GM23338 (cell line): Measurements from ENCODE around the gene TBC1D32. TPM values are rescaled to one million over a fixed set of nuclear protein-coding genes. Genes with fewer than 3 reads are reported as not detected.
"Not testable (repeated sequence)": the region's sequence is repeated elsewhere in the genome, so short reads cannot be mapped to it uniquely, and the experiment has no call there.

Experiments used
- ATAC-seq: fragments of 200-7000 bp; cut with Tn5 transposase; 3 replicates; pipeline ENCODE4 v1.9.1; 2020
- DNase-seq: peaks from one replicate; pipeline ENCODE4 v3.0.0-alpha.2; 2015; ENCODE audit warnings: low spot score
- H2AFZ ChIP-seq: fragments of 200-600 bp; sonication (generic); 2 replicates; pipeline ENCODE4 v1.8.0; 2016; ENCODE audit warnings: antibody characterized with exemption, mild to moderate bottlenecking, moderate library complexity
- H3F3A ChIP-seq: fragments of 200-600 bp; sonication (generic); replicated peaks from 2 replicates; pipeline ENCODE4 v1.8.0; 2017; ENCODE audit warnings: antibody characterized with exemption, mixed run types, low read depth
- H3K27ac ChIP-seq: fragments of 200-600 bp; sonication (generic); 2 replicates; pipeline ENCODE4 v1.6.1; 2016; ENCODE audit warnings: low read depth
- H3K27me3 ChIP-seq: fragments of 200-600 bp; sonication (generic); 2 replicates; pipeline ENCODE4 v1.8.0; 2016; ENCODE audit warnings: mild to moderate bottlenecking, mixed run types, moderate library complexity; ENCODE audit not compliant: insufficient read depth
- H3K36me3 ChIP-seq: fragments of 200-600 bp; sonication (generic); 2 replicates; pipeline ENCODE4 v1.8.0; 2016; ENCODE audit warnings: mild to moderate bottlenecking; ENCODE audit not compliant: insufficient read depth
- H3K4me1 ChIP-seq: fragments of 200-600 bp; sonication (generic); 2 replicates; pipeline ENCODE4 v1.8.0; 2016; ENCODE audit warnings: mild to moderate bottlenecking, moderate library complexity; ENCODE audit not compliant: insufficient read depth
- H3K4me2 ChIP-seq: fragments of 200-600 bp; sonication (generic); 2 replicates; pipeline ENCODE4 v1.7.1; 2017; ENCODE audit warnings: mixed run types
- H3K4me3 ChIP-seq: fragments of 200-600 bp; sonication (generic); 2 replicates; pipeline ENCODE4 v1.6.1; 2016; ENCODE audit warnings: mixed run types
- H3K79me2 ChIP-seq: fragments of 200-600 bp; sonication (generic); replicated peaks from 2 replicates; pipeline ENCODE4 v1.8.0; 2017; ENCODE audit warnings: mild to moderate bottlenecking; ENCODE audit not compliant: insufficient read depth
- H3K9me2 ChIP-seq: fragments of 200-600 bp; sonication (generic); 2 replicates; pipeline ENCODE4 v1.8.0; 2017; ENCODE audit not compliant: insufficient read depth
- H4K20me1 ChIP-seq: fragments of 200-600 bp; sonication (generic); replicated peaks from 2 replicates; pipeline ENCODE4 v1.8.0; 2017; ENCODE audit warnings: mild to moderate bottlenecking; ENCODE audit not compliant: insufficient read depth
- H3K27ac Mint-ChIP-seq: 2 replicates; pipeline ENCODE4 v1.8.0; 2020; ENCODE audit warnings: inconsistent platforms, mild to moderate bottlenecking, moderate library complexity, mixed read lengths
- H3K27me3 Mint-ChIP-seq: 3 replicates; pipeline ENCODE4 v1.8.0; 2022; ENCODE audit warnings: low read depth, mild to moderate bottlenecking, moderate library complexity, mixed read lengths, inconsistent platforms; ENCODE audit not compliant: insufficient read depth, poor library complexity
- H3K36me3 Mint-ChIP-seq: 3 replicates; pipeline ENCODE4 v1.8.0; 2021; ENCODE audit warnings: low read depth, mild to moderate bottlenecking, inconsistent platforms, moderate library complexity, mixed read lengths
- H3K4me1 Mint-ChIP-seq: 3 replicates; pipeline ENCODE4 v1.8.0; 2020; ENCODE audit warnings: mild to moderate bottlenecking, inconsistent platforms, mixed read lengths
- H3K4me3 Mint-ChIP-seq: 3 replicates; pipeline ENCODE4 v1.8.0; 2021; ENCODE audit warnings: moderate library complexity, mild to moderate bottlenecking, inconsistent platforms, mixed read lengths
- H3K9me3 Mint-ChIP-seq: 3 replicates; pipeline ENCODE4 v1.8.0; 2020; ENCODE audit warnings: moderate library complexity, mild to moderate bottlenecking, inconsistent platforms, mixed read lengths
- CREB1 ChIP-seq: fragments of 250-450 bp; sonication (Bioruptor Pico); IDR thresholded peaks from 2 replicates; pipeline ENCODE4 v1.5.0; 2020; ENCODE audit warnings: low read depth, mild to moderate bottlenecking, moderate library complexity
- ETS1 ChIP-seq: IDR thresholded peaks from 2 replicates; pipeline ENCODE4 v1.6.1; 2016; ENCODE audit warnings: antibody characterized with exemption
- EZH2 ChIP-seq: fragments of 200-600 bp; sonication (generic); IDR thresholded peaks from one replicate; pipeline ENCODE4 v1.8.0; 2017; ENCODE audit warnings: antibody characterized with exemption, mild to moderate bottlenecking, low read depth; ENCODE audit not compliant: unreplicated experiment
- EZH2phosphoT487 ChIP-seq: fragments of 200-600 bp; sonication (generic); IDR thresholded peaks from one replicate; pipeline ENCODE4 v1.8.1; 2018; ENCODE audit warnings: antibody characterized with exemption; ENCODE audit not compliant: unreplicated experiment
- JUNB ChIP-seq: IDR thresholded peaks from one replicate; pipeline ENCODE4 v1.6.1; 2016; ENCODE audit warnings: antibody characterized with exemption; ENCODE audit not compliant: unreplicated experiment
- NANOG ChIP-seq: IDR thresholded peaks from 2 replicates; pipeline ENCODE4 v1.6.1; 2016; ENCODE audit warnings: antibody characterized with exemption, borderline replicate concordance
- POLR2AphosphoS5 ChIP-seq: IDR thresholded peaks from 2 replicates; pipeline ENCODE4 v1.6.1; 2016; ENCODE audit warnings: antibody characterized with exemption, low read depth
- REST ChIP-seq: IDR thresholded peaks from one replicate; pipeline ENCODE4 v1.6.1; 2018; ENCODE audit warnings: antibody characterized with exemption; ENCODE audit not compliant: unreplicated experiment
- STAT1 ChIP-seq: IDR thresholded peaks from one replicate; pipeline ENCODE4 v1.6.1; 2016; ENCODE audit warnings: antibody characterized with exemption; ENCODE audit not compliant: unreplicated experiment
- ZNF114 ChIP-seq: fragments of 250-450 bp; sonication (Bioruptor Pico); IDR thresholded peaks from 2 replicates; pipeline ENCODE4 v1.5.0; 2020; ENCODE audit warnings: mild to moderate bottlenecking, moderate library complexity
- ZNF331 ChIP-seq: fragments of 250-450 bp; sonication (Bioruptor Pico); IDR thresholded peaks from 2 replicates; pipeline ENCODE4 v1.5.0; 2020; ENCODE audit warnings: low read depth, mild to moderate bottlenecking, moderate library complexity
- ZNF462 ChIP-seq: fragments of 250-450 bp; sonication (Bioruptor Pico); IDR thresholded peaks from 2 replicates; pipeline ENCODE4 v1.5.0; 2020; ENCODE audit warnings: mild to moderate bottlenecking, moderate library complexity
- polyA plus RNA-seq: library from polyadenylated mRNA; unstranded; fragments of >200 nt; fragmentation: Nextera tagmentation; extraction: Ambion mirVana; gene quantifications from 2 replicates; pipeline ENCODE4 v1.2.1, GENCODE V29; 2016
- total RNA-seq: library from RNA; depleted of rRNA; stranded (reverse); fragments of >200 nt; shearing (Covaris generic); gene quantifications from 2 replicates; pipeline ENCODE4 v1.2.3, GENCODE V29; 2014

Gene TBC1D32
- total and polyA plus RNA-seq, 2 experiments from 2014 or later, result 8.9 to 10.4 TPM

- not testable (repeated sequence) for H3K36me3 ChIP-seq, H3K4me1 Mint-ChIP-seq, H3K27me3 Mint-ChIP-seq, H3K4me3 ChIP-seq, H3K9me2 ChIP-seq, H3K27me3 ChIP-seq, H3K4me3 Mint-ChIP-seq, H3K4me2 ChIP-seq, H4K20me1 ChIP-seq, H2AFZ ChIP-seq, H3K9me3 Mint-ChIP-seq, ATAC-seq, H3K79me2 ChIP-seq, H3K4me1 ChIP-seq, H3F3A ChIP-seq, DNase-seq, H3K36me3 Mint-ChIP-seq, H3K27ac ChIP-seq, H3K27ac Mint-ChIP-seq
These were observed 138.2 kb downstream of the TBC1D32 start for GRCh38 chr6:121196042-121196441.

- Mint-ChIP-seq H3K9me3 (no peaks in the 10 kb centered on the region), H3K36me3 (no peaks in the 10 kb centered on the region), H3K27me3 (no peaks in the 10 kb centered on the region), H3K4me3 (no peak overlapping the region), H3K4me1 (peaks cover 10% of the 10 kb centered on the region), H3K27ac (no peak overlapping the region)
- Histone ChIP-seq H2AFZ (no peak overlapping the region), H4K20me1 (no peaks in the 10 kb centered on the region), H3K79me2 (no peaks in the 10 kb centered on the region), H3K9me2 (0 out of 2 replicates have a peak, but pooled peaks cover 4% of the 10 kb centered on the region), H3K4me2 (no peak overlapping the region), H3K27ac (no peak overlapping the region), H3K27me3 (no peaks in the 10 kb centered on the region), H3F3A (no peaks in the 10 kb centered on the region), H3K4me3 (no peak overlapping the region), H3K4me1 (peaks cover 5% of the 10 kb centered on the region; the same call in 1 of the 2 replicates), H3K36me3 (no peaks in the 10 kb centered on the region; the same call in 1 of the 2 replicates)
- DNase-seq, result peak; percentile 34
- TF ChIP-seq POLR2AphosphoS5 (no peak), EZH2phosphoT487 (no peak), REST (no peak), ETS1 (no peak), NANOG (no peak), EZH2 (no peak), STAT1 (no peak), ZNF462 (no peak), ZNF114 (CRISPR knock-in tag) (no peak), ZNF331 (CRISPR knock-in tag) (no peak), JUNB (no peak), CREB1 (CRISPR knock-in tag) (no peak)
- ATAC-seq, result no peak; the same call in 1 of the 3 replicates
These were observed 144.2 kb downstream of the TBC1D32 start for GRCh38 chr6:121190122-121190521.
